ENCODE measurements around the gene TMEM245. TPM values are rescaled to one million over a fixed set of nuclear protein-coding genes. Genes with fewer than 3 reads are reported as not detected.
"Not testable (repeated sequence)": the region's sequence is repeated elsewhere in the genome, so short reads cannot be mapped to it uniquely, and the experiment has no call there.

TMEM245 gene
- polyA plus RNA-seq, 3 donors: 6.9 to 11.3 (median 9.7) TPM

- Histone ChIP-seq H3K9me3 (replicated peaks in 1 of 2; ENCODE audit: control insufficient read depth in 1 of 2, insufficient read depth in 1 of 2, low read length in 2 of 2) (no peaks in the 10 kb centered on the region), H3K4me2 (replicated peaks; ENCODE audit: extremely low read depth, low read length, poor library complexity, severe bottlenecking) (no peak overlapping the region), H3K36me3 (replicated peaks in 1 of 2; ENCODE audit: control insufficient read depth in 1 of 2, insufficient read depth in 2 of 2, low read length in 2 of 2) (peaks cover 48 to 95% of the 10 kb centered on the region in 2 donors), H3K4me1 (ENCODE audit: control insufficient read depth in 1 of 2, insufficient read depth in 2 of 2, low read length in 2 of 2) (no peaks in the 10 kb centered on the region), H3K27ac (ENCODE audit: low read depth in 1 of 2, low read length in 2 of 2) (no peak overlapping the region), H3K27me3 (ENCODE audit: control insufficient read depth in 2 of 2, insufficient read depth in 2 of 2, low read length in 2 of 2) (no peaks in the 10 kb centered on the region), H2AFZ (ENCODE audit: insufficient read depth, low read depth, low read length, poor library complexity, severe bottlenecking) (no peak overlapping the region), H3K4me3 (replicated peaks in 1 of 3; ENCODE audit: low read depth in 2 of 3, low read length in 3 of 3) (no peak overlapping the region), H3K9ac (ENCODE audit: insufficient read depth, low read length, poor library complexity, severe bottlenecking) (no peak overlapping the region), H3K79me2 (ENCODE audit: insufficient read depth, low read length) (no peaks in the 10 kb centered on the region), H4K20me1 (ENCODE audit: insufficient read depth, low read length) (no peaks in the 10 kb centered on the region)
- no CpG with 5 or more reads among the region's 3 CpGs for WGBS (ENCODE audit: insufficient coverage)
- peaks cover 0 to 3% (median 0%) of the 10 kb centered on the region in 3 donors for H3K27me3 Mint-ChIP-seq (ENCODE audit: low read depth in 3 of 3)
- H3K27ac Mint-ChIP-seq: no peak overlapping the region
- no peaks in the 10 kb centered on the region for H3K9me3 Mint-ChIP-seq
- intact Hi-C loops (cut with micrococcal nuclease): no loop called here
- TF ChIP-seq, protein P1, sequence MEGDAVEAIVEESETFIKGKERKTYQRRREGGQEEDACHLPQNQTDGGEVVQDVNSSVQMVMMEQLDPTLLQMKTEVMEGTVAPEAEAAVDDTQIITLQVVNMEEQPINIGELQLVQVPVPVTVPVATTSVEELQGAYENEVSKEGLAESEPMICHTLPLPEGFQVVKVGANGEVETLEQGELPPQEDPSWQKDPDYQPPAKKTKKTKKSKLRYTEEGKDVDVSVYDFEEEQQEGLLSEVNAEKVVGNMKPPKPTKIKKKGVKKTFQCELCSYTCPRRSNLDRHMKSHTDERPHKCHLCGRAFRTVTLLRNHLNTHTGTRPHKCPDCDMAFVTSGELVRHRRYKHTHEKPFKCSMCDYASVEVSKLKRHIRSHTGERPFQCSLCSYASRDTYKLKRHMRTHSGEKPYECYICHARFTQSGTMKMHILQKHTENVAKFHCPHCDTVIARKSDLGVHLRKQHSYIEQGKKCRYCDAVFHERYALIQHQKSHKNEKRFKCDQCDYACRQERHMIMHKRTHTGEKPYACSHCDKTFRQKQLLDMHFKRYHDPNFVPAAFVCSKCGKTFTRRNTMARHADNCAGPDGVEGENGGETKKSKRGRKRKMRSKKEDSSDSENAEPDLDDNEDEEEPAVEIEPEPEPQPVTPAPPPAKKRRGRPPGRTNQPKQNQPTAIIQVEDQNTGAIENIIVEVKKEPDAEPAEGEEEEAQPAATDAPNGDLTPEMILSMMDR (IDR thresholded peaks at IDR 0.05): no peak
- peaks cover 65 to 88% of the 10 kb centered on the region in 2 donors for H3K36me3 Mint-ChIP-seq
- H3K4me1 Mint-ChIP-seq: no peaks in the 10 kb centered on the region
- no peak for DNase-seq
- H3K4me3 Mint-ChIP-seq: no peak overlapping the region
Measured at GRCh38 chr9:109060191-109060590, 59.6 kb downstream of the TMEM245 start.

DNA sequence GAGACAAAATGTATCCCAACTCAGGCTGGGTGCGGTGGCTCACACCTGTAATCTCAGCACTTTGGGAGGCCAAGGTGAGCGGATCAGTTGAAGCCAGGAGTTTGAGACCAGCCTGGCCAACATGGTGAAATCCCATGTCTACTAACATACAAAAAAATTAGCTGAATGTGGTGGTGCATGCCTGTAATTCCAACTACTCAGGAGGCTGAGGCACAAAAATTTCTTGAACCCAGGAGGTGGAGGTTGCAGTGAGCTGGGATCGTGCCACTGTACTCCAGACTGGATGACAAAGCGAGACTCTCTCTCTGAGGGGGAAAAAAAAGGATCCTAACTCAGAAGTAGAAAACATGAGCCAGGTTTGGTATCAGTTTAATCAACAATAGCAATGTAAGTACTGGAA, 66.6 kb downstream of the TMEM245 start:
- intact Hi-C loops (cut with micrococcal nuclease); H3K4me3 ChIP-seq (replicated peaks in 1 of 3; ENCODE audit: low read depth in 2 of 3, low read length in 3 of 3); H3K27ac ChIP-seq (ENCODE audit: low read depth in 1 of 2, low read length in 2 of 2); H3K9ac ChIP-seq (ENCODE audit: insufficient read depth, low read length, poor library complexity, severe bottlenecking); H3K4me1 ChIP-seq (ENCODE audit: control insufficient read depth in 1 of 2, insufficient read depth in 2 of 2, low read length in 2 of 2); H3K9me3 Mint-ChIP-seq; H4K20me1 ChIP-seq (ENCODE audit: insufficient read depth, low read length); H3K4me2 ChIP-seq (replicated peaks; ENCODE audit: extremely low read depth, low read length, poor library complexity, severe bottlenecking); H3K9me3 ChIP-seq (replicated peaks in 1 of 2; ENCODE audit: control insufficient read depth in 1 of 2, insufficient read depth in 1 of 2, low read length in 2 of 2); H2AFZ ChIP-seq (ENCODE audit: insufficient read depth, low read depth, low read length, poor library complexity, severe bottlenecking); H3K27me3 ChIP-seq (ENCODE audit: control insufficient read depth in 2 of 2, insufficient read depth in 2 of 2, low read length in 2 of 2); H3K79me2 ChIP-seq (ENCODE audit: insufficient read depth, low read length); H3K4me1 Mint-ChIP-seq; DNase-seq; H3K4me3 Mint-ChIP-seq; H3K27me3 Mint-ChIP-seq (ENCODE audit: low read depth in 3 of 3): not testable (repeated sequence)
- H3K27ac Mint-ChIP-seq: peak overlapping the region in 1 of 7 donors; percentile 5
- 100% methylated on average over 1 of the region's 4 CpGs for WGBS (ENCODE audit: insufficient coverage)
- peaks cover 80 to 97% of the 10 kb centered on the region in 2 donors for H3K36me3 Mint-ChIP-seq
- H3K36me3 ChIP-seq (replicated peaks in 1 of 2; ENCODE audit: control insufficient read depth in 1 of 2, insufficient read depth in 2 of 2, low read length in 2 of 2): peaks cover 65 to 100% of the 10 kb centered on the region in 2 donors

Data from CD14-positive monocyte (primary cell).